HUES64 (cell line): ENCODE data around the gene OPCML.

Source experiments
- H3K27ac ChIP-seq: 2 replicates; pipeline ENCODE4 v1.7.0; 2013; ENCODE audit warnings: low read depth, low read length, inconsistent platforms
- H3K27me3 ChIP-seq: 2 replicates; pipeline ENCODE4 v1.6.1; 2013; ENCODE audit warnings: mild to moderate bottlenecking, low read length; ENCODE audit not compliant: insufficient read depth
- H3K36me3 ChIP-seq: 2 replicates; pipeline ENCODE4 v1.6.1; 2013; ENCODE audit warnings: mild to moderate bottlenecking, low read length; ENCODE audit not compliant: insufficient read depth
- H3K4me1 ChIP-seq: 2 replicates; pipeline ENCODE4 v1.6.1; 2013; ENCODE audit warnings: mild to moderate bottlenecking, low read length, moderate library complexity; ENCODE audit not compliant: insufficient read depth
- H3K4me3 ChIP-seq: 2 replicates; pipeline ENCODE4 v1.5.1; 2013; ENCODE audit warnings: mild to moderate bottlenecking, low read length, moderate library complexity
- H3K9ac ChIP-seq: 2 replicates; pipeline ENCODE4 v1.6.1; 2013; ENCODE audit warnings: mild to moderate bottlenecking, low read depth, low read length
- H3K9me3 ChIP-seq: 2 replicates; pipeline ENCODE4 v1.6.1; 2013; ENCODE audit warnings: low read depth, low read length; ENCODE audit not compliant: insufficient read depth
- WGBS: fragments of 150-250, 120-280 bp; methylation state at CpG from one replicate; pipeline ENCODE4 v1.1.7; 2013; ENCODE audit warnings: missing lambda C conversion rate; 5-methylcytosine and 5-hydroxymethylcytosine counted together

OPCML gene

DNA sequence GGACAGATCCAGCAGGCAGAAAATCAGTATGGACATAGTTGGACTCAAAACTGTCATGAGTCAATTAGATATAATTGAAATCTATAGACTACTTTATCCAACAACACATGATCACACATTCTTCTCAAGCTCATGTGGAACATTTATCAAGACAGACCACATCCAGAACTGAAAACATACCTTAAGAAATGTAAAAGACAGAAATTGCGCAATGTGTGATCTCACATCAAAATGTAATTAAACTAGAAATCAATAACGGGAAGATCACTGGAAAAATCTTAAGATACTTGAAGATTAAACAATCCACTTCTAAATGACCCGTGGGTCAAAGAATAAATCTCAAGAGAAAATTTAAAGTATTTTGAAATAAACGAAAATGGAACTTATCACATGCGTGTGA, 435.3 kb downstream of the OPCML start:
- 97% methylated on average over 5 of the region's 5 CpGs for WGBS
- peaks cover 17% of the 10 kb centered on the region for H3K4me1 ChIP-seq
- H3K9ac ChIP-seq, result no peak overlapping the region

DNA sequence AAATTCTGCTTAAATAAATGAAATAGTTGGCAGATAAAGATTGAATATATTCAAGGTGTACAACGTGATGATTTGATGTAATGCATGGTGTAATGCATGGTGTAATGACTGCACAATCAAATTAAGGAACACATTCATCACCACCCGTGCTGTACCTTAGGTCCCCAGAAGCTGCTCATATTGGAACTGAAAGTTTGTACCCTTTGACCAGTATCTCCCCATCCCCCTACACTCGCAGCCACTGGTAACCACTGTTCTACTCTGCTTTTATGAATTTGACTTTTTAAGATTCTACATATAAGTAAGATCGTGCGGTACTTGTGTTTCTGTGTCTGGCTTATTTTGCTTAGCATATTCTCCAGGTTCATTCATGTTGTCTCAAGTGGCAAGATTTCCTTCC, 445.8 kb downstream of the OPCML start:
- Histone ChIP-seq H3K27me3 (peaks cover 21% of the 10 kb centered on the region), H3K4me3 (no peak overlapping the region), H3K9ac (no peak overlapping the region), H3K27ac (no peak overlapping the region), H3K36me3 (no peaks in the 10 kb centered on the region), H3K4me1 (0 out of 2 replicates have a peak, but pooled peaks cover under 1% of the 10 kb centered on the region), H3K9me3 (no peaks in the 10 kb centered on the region)
- 92% methylated on average over 5 of the region's 5 CpGs for WGBS

More for the DNA sequence above, 435.3 kb downstream of the OPCML start:
- Histone ChIP-seq H3K36me3 (no peaks in the 10 kb centered on the region), H3K27me3 (no peaks in the 10 kb centered on the region), H3K4me3 (no peak overlapping the region), H3K27ac (no peak overlapping the region), H3K9me3 (0 out of 2 replicates have a peak, but pooled peaks cover 2% of the 10 kb centered on the region)

DNA sequence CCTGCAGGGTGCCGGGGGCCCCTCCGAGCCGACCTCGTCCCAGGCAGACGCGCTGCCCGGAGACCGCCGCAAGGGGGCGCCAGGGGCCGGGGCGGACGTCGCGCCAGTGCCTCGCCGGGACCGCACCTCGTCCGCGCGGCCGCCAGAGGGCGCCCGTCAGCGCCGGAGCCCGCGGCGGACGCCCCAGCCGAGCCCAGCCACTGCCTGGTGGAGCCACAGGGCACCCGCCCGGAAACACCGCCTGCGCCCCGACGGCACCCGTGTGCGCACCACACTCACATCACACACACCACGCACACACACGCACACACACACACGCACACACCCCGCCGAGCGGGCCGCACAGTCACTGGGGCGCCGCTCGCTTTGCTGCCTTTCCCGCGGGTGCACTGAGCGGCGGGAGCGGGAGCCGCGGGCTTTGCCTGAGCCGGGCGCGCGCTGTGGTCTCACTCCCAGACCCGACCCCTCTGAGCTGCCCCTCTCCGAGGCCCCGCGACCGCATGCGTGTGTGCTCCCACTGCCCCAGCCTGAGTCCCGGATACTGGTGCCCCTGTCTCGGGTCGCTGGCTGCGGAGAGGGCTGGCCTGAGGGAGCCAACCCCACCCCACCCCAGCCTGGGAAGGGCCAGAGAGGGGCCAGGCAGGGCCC, 449.3 kb downstream of the OPCML start:
- peak overlapping the region; percentile 74 for H3K4me3 ChIP-seq
- no peaks in the 10 kb centered on the region for H3K9me3 ChIP-seq
- under 1% methylated on average over 71 of the region's 71 CpGs for WGBS
- no peak overlapping the region for H3K27ac ChIP-seq
- H3K27me3 ChIP-seq, result peaks cover 21% of the 10 kb centered on the region
- 0 out of 2 replicates have a peak, but pooled peaks cover 5% of the 10 kb centered on the region for H3K4me1 ChIP-seq
- H3K9ac ChIP-seq, result peak overlapping the region; percentile 84
- no peaks in the 10 kb centered on the region for H3K36me3 ChIP-seq

DNA sequence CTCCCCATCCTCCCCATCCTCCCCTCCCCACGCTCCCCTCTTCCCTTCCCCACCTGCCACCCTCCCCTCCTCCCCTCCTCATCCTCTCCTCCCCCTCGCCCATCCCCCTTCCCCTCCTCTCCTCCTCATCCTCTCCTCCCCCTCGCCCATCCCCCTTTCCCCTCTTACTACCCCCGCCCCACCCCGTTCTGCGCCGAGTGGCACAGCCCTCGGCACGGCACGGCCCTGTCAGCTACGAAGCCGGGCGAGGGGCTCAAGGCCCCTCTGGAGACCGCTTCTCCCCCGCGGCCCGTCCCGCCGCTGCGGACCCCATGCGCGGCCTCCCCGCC, 449.9 kb downstream of the OPCML start:
- peak overlapping the region; percentile 74 for H3K4me3 ChIP-seq

DNA sequence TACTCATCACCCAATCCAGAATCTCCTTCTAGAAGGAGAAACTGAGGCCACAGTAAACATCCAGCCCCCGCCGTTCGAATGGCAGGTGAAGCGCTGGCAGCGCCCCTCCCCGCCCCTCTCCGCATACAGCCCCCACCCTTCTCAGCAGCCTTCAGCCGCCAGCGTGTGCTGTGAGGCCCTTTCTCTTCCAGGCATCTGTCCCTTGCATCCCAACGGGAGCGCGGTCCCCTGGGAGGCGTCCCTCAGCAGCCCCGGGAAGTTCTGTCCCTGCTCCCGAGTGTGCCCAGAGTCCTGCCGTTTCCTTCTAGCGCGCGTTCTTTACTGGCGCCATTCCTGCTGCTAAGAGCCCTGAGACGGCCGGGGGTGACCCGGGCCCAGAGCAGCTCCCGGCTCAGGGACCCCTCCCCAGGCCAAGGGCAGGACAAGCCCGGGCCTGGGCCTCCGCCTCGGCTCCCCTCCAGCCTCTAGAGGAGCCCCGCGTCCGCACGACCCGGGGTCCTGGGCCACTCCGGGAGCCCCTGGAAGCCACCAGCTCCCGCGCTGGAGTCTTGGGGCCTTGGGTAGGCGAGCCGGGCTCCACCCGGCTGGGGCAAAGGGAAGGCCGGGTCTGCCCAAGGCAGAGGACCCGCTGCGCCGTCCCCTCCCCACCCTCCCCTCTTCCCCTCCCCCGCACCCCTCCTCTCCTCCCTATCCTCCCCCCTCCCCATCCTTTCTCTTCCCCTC, 450.4 kb downstream of the OPCML start:
- no peaks in the 10 kb centered on the region for H3K9me3 ChIP-seq
- WGBS, result 85% methylated on average over 37 of the region's 43 CpGs
- H3K36me3 ChIP-seq, result no peaks in the 10 kb centered on the region
- peak overlapping the region; percentile 30; the same call in 1 of the 2 replicates for H3K4me3 ChIP-seq
- peaks cover 21% of the 10 kb centered on the region for H3K27me3 ChIP-seq
- 0 out of 2 replicates have a peak, but pooled peaks cover 5% of the 10 kb centered on the region for H3K4me1 ChIP-seq
- no peak overlapping the region for H3K27ac ChIP-seq
- no peak overlapping the region for H3K9ac ChIP-seq

More for the DNA sequence above, 449.9 kb downstream of the OPCML start:
- 0 out of 2 replicates have a peak, but pooled peaks cover 5% of the 10 kb centered on the region for H3K4me1 ChIP-seq
- no peaks in the 10 kb centered on the region for H3K9me3 ChIP-seq
- WGBS, result 5% methylated on average over 21 of the region's 23 CpGs
- H3K9ac ChIP-seq, result peak overlapping the region; percentile 56; the same call in 1 of the 2 replicates
- peaks cover 21% of the 10 kb centered on the region for H3K27me3 ChIP-seq
- no peaks in the 10 kb centered on the region for H3K36me3 ChIP-seq
- H3K27ac ChIP-seq, result no peak overlapping the region

DNA sequence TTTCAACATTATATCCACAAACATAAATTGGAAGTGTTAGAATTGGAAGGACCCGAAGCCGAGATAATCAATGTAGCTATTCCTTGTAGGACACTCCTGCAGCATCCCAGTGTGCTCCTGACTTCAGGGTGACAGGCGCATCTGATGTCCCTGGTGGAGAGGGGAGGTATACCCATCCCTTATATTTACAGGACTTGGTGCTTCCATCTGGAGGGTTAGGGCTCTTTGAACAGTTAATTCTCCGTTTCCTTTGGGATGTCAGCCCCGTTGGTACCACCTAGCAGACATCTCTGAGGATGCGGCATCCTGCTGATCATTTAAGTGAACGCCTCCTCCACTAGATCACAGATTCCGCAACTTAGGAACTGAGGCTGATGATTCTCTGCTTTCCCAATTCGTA, 451.3 kb downstream of the OPCML start:
- Histone ChIP-seq H3K9ac (no peak overlapping the region), H3K9me3 (no peaks in the 10 kb centered on the region), H3K4me3 (no peak overlapping the region), H3K27me3 (peaks cover 21% of the 10 kb centered on the region), H3K27ac (no peak overlapping the region), H3K4me1 (0 out of 2 replicates have a peak, but pooled peaks cover 5% of the 10 kb centered on the region), H3K36me3 (no peaks in the 10 kb centered on the region)
- 80% methylated on average over 9 of the region's 9 CpGs for WGBS

DNA sequence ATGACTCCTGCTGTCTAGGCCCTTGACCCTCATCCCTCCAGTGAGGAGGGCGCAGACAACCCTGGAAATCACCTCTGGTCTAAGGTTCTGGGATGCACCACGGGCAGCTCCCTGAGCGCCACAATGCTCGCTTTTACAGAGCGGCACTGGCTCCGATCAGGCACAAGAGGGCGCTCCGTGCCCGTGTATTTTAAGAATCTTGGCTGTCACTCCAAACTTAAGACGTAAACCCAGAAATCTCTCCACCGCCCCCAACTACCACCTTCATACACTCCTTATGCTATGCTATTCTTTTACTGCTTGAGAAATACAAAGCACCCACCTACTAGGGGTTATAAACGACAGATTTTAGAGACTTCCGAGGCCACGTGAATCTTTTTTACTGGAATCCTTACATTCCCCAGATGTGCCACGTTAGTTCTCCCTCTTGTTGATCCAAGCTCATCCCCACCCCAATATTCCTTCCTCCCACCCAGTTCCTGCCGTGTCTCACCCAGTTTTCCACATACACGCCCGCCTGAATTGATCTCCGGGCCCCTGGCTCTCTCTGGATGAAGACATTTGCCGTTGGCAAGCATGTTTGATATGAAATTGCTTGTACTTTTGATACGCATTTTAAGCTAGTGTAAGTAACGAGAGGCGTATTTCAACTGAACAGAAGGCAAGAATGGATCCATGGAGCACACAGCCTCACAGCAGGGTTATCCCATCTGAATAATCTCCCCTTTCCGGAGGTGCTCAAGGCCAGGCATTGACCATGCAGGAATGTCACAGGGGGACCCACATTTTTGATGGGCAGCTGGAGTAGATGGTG, 453.5 kb downstream of the OPCML start:
- Histone ChIP-seq H3K27me3 (peaks cover 7% of the 10 kb centered on the region), H3K4me3 (no peak overlapping the region), H3K9me3 (no peaks in the 10 kb centered on the region), H3K27ac (no peak overlapping the region), H3K36me3 (no peaks in the 10 kb centered on the region), H3K4me1 (0 out of 2 replicates have a peak, but pooled peaks cover 5% of the 10 kb centered on the region), H3K9ac (no peak overlapping the region)
- 44% methylated on average over 24 of the region's 24 CpGs for WGBS

DNA sequence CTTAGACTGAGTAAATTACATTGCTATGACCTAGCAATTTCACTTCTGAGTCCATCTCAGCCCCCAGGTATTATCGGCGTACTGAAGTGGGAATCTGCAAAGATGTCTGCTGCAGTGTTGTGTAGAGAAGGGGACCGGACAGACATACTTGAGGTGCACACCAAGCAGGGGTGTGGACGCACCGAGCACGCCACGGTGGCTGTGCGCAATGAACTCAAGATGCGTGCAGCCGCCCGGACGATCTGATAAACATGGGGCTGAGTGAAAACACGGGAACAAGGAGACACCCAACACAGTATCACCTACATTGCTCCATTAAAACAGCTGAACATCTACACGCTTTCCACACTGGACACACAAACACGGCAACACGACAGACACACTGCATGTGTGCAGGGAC, 454.3 kb downstream of the OPCML start:
- no peaks in the 10 kb centered on the region for H3K36me3 ChIP-seq
- H3K27me3 ChIP-seq, result no peaks in the 10 kb centered on the region

DNA sequence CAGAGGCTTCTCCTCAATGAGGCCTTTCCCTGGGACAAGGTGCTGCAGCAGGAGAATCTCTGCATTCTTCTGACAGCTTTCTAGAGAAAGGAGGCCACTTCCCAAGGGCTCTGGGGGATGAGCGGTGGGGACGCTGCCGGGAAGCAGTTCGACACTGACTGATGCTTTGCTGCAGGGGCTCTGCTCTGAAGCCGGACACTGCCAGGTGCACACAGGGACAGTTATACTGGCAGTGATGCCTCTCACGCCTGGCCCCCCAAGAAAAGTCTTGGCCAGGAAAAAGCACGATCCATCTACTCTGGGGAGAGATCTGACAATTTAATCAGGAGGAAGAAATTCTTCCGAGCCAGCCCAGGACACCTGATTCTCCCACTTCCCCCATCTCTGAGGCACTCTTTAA, 456.9 kb downstream of the OPCML start:
- H3K4me1 ChIP-seq, result peaks cover 3% of the 10 kb centered on the region
- H3K36me3 ChIP-seq, result no peaks in the 10 kb centered on the region
- H3K4me3 ChIP-seq, result no peak overlapping the region
- H3K9me3 ChIP-seq, result no peaks in the 10 kb centered on the region
- H3K9ac ChIP-seq, result no peak overlapping the region
- WGBS, result 91% methylated on average over 8 of the region's 8 CpGs
- H3K27ac ChIP-seq, result no peak overlapping the region
- H3K27me3 ChIP-seq, result no peaks in the 10 kb centered on the region

More for the DNA sequence above, 454.3 kb downstream of the OPCML start:
- H3K9ac ChIP-seq, result no peak overlapping the region
- no peaks in the 10 kb centered on the region for H3K9me3 ChIP-seq
- 0 out of 2 replicates have a peak, but pooled peaks cover 5% of the 10 kb centered on the region for H3K4me1 ChIP-seq
- H3K4me3 ChIP-seq, result no peak overlapping the region
- 93% methylated on average over 16 of the region's 16 CpGs for WGBS
- H3K27ac ChIP-seq, result no peak overlapping the region

DNA sequence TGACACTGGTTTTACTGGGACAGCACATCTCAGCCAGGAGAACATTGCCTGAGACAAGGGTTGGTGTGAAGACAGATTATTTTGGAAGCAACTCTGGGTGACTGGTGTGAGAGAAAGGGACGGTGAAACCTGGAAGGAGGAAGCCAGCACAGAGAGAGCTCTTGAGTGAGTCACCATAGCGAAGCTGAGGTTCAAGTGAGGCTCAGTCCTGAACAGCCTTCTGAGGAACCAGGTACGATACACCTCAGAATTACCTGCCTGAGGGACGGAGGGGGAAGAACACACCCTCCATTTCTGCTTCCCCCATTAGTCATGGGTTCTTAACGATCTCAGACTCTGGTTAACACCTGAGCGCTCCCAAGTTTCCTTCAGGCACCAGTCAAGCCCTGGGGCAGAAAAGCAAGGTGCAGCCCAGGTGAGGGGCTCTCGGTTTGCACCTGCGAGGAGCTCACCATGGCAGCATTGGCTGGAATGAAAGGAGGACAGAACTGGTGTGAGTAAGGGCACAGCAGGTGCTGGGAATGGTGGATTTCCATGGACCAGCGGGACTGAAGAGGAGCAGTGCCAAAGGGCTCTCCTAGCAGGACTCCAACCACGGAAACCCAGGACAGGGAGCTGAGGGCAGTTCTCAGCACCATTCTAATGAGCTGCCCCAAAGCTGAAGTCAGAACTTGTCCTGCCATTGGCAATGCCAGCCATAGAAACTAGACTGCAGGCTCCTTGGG, 459.3 kb downstream of the OPCML start:
- H3K9ac ChIP-seq, result no peak overlapping the region
- H3K36me3 ChIP-seq, result no peaks in the 10 kb centered on the region
- no peak overlapping the region for H3K27ac ChIP-seq
- H3K27me3 ChIP-seq, result no peaks in the 10 kb centered on the region
- H3K9me3 ChIP-seq, result no peaks in the 10 kb centered on the region
- 93% methylated on average over 10 of the region's 10 CpGs for WGBS
- no peak overlapping the region for H3K4me3 ChIP-seq
- H3K4me1 ChIP-seq, result peaks cover 14% of the 10 kb centered on the region
